Central memory CD4-positive, alpha-beta T cell (primary cell): ENCODE data around the gene NMUR2.

Experiments used
- DNase-seq: peaks from one replicate; pipeline ENCODE4 v3.0.0; 2022
- total RNA-seq, 3 experiments: gene quantifications; one replicate each; lab custom pipeline; 2026; lab: John Stamatoyannopoulos, UW

Gene NMUR2, protein sequence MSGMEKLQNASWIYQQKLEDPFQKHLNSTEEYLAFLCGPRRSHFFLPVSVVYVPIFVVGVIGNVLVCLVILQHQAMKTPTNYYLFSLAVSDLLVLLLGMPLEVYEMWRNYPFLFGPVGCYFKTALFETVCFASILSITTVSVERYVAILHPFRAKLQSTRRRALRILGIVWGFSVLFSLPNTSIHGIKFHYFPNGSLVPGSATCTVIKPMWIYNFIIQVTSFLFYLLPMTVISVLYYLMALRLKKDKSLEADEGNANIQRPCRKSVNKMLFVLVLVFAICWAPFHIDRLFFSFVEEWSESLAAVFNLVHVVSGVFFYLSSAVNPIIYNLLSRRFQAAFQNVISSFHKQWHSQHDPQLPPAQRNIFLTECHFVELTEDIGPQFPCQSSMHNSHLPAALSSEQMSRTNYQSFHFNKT
- total RNA-seq, result 0 reads per million in 3 experiments

DNA sequence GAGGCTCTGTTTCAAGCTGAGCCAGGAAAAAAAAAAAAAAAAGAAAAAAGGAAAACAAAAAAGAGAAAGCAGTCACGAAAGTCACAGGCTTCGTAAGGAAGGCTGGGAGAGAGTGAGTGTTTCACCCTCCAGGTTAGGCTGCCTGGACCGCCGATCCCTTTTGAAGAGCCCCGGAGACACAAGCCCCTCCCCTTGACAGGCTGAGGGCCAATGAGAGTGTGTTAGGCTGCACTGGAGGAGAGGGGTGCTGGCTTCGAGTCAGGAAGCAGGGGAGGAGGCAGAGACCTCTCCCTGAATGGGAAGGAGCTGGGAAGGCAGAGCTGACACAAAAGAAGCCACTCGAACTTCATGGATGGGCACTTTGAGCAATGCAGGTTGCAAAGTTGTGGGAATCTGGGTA is at the start of gene NMUR2:
TSS of gene NMUR2 (minus strand) at position 135 of the 400 bp plus-strand sequence. CDS start 166 bp downstream, outside the sequence.
- no peak for DNase-seq

DNA sequence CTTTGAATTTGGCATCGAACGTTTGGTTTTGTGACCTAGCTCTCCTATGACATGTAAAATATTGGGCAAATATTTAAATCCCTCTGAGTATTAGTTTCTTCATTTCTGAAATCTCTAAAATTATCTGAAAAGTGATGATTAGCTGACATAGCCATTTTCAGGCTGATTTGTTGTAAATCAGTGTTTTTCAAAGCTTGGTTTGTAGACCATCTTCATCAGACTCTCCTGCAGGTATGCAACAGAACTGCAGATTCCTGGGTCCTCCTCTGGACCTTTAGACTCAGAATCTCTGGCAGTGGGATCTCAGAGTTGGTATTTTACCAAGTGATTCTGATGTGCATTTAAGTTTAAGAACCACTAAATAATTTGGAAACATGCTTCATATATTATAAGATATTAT is 38.9 kb upstream of the NMUR2 start:
- DNase-seq, result no peak

DNA sequence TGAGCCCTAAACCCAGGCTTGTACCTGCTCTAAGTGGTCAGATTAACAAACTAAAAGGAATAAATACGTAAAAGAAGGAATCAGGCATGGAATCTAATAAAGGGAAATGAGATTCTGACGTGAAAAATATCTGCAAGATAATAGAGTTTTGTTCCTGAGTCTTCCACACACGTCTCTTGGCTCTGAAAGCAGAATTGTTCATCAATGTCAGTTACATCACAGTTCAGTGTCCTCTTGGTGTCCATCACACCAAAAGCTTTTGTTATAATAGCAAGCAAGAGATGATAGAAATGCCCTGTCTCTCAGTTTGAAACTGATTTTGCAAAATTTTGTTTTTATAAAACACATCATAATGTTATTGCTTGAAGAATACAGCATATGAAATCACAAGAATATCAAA is 34.7 kb upstream of the NMUR2 start:
- no peak for DNase-seq

DNA sequence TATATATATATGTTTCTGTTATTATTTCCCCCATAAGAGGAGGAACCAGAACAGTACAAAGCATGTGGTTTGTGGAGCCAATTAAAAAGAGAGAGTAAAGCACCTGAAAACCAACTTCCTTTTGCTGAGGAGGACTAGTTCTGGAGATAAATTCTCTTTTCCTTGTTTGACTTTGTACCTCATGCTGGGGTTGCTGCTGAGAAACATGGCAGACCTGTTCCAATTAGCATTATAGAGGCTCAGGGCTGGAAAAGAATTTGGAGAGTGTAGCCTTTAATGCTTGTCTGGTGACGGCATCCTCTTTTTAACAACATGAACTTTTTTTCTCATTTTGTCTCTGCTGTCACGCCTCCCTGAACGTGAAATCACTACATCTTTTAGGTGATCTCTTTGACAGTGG is 32.8 kb upstream of the NMUR2 start:
- no peak for DNase-seq

DNA sequence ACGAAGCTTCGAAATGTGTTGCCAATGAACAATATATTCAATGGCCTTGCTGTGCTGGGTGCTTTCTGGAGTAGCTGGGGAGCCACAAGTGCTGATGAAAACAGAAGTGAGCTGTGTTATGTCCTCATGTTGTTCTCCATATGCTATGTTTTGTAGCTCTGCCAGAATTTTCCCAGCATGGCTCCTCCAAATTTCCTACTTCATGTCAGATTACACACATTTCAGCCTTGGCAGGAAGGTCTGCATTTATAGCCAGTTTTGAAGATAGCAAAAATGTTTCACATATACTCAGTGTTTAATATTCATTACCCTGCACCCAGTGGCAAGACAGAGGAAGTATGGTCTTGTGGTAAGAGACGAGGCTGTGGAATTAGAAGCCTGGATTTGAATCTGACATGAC is 22.6 kb upstream of the NMUR2 start:
- no peak for DNase-seq

DNA sequence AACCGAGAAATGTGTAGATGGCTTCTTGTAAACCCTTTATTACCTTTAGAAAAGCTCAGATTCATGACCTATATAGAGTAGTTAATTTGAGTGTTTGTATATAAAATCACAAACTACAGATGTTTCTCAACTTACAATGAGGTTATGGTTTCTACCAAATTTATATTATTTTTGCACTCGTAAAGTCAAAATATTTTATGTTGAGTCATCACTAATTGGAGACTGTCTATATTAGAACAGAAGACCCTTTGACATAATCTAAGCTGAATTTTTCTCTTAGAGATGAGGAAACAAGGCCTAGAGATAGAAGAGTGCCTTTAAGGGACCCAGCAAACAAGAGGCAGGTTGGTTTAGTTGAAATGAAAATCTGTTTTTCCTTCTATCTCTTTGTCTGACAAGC is 20.0 kb upstream of the NMUR2 start:
- DNase-seq, result no peak

DNA sequence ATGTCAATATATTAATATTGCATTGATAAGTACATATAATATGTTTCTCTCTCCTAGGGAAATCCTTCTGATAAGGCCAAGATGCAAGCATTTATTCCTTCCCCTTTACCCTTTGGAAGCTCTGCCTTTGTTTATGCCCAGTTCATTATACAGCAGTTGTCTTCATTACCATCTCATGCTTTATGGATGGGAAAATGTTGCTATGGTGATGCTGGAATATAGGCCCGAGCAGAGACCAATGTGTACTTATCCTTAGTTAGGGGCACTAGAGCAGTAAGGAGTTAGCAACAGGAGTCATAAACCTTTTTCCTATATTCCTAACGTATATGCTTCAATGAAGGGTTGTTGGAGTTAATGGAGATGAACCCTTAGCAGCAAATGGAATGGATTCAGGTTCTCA is 19.4 kb upstream of the NMUR2 start:
- DNase-seq, result no peak

DNA sequence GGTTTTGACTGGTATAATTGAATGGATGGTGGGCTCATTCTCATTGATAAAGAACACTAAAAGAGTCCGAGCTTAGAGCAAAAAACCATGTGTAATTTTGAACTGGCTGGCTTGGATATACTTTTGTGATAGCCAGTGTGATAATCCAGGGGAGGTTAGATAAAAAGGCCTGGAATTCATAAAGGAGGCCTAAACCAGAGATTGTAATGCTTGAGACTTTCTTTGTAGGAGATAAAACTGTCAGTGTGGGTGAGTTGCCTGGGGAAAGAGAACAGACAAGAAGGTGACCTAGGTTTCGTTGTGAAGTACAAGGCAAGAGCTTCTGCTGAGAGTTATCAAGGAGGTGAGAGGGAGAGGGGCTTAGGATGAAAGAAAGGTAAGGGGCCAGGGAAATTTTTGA is 17.0 kb upstream of the NMUR2 start:
- no peak for DNase-seq

DNA sequence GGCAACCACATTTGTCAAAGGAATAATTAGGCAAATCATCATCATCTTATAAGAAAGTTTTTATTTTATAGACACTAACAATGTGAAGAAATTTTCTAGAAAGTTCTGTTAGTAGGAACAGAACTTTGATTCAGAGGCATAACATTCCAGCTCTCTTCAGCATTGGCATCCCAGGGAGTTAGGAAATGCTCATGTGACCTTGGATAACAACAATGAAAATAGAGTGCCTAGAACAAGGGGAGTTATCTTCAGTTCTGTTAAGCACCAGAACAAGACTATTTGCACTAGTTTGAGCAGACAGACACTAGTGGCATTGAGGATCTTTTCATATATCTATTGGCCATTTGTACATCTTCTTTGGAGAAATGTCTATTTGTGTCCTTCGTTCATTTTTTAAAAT is 7.0 kb upstream of the NMUR2 start:
- DNase-seq, result no peak

DNA sequence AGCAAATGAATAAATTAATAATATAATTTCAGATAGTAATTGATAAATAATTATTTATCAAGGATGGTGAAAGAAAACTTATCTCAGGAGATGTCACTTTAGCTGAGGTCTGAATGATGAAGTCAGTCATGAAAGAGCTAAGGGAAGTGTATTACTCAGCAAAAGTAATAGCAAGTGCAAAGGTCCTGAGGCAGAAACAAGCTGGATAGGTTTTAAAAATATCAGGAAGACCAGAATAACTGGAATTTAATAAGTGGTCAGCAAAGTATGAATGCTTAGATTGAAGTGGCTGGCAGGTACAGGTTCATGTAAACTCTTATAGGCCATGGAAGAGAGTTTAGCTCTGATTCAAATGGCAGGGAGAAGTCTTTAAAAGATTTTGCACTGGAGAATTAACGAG is 1.0 kb upstream of the NMUR2 start:
- DNase-seq, result no peak

DNA sequence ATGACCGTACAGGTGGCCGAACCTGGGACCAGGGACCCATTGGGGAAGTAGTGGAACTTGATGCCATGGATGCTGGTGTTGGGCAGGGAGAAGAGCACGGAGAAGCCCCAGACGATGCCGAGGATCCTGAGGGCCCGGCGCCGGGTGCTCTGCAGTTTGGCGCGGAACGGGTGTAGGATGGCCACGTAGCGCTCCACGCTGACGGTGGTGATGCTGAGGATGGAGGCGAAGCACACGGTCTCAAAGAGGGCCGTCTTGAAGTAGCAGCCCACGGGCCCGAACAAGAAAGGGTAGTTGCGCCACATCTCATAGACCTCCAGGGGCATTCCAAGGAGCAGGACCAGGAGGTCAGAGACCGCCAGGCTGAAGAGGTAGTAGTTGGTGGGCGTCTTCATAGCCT is 585 bp downstream of the NMUR2 start:
- DNase-seq, result no peak

DNA sequence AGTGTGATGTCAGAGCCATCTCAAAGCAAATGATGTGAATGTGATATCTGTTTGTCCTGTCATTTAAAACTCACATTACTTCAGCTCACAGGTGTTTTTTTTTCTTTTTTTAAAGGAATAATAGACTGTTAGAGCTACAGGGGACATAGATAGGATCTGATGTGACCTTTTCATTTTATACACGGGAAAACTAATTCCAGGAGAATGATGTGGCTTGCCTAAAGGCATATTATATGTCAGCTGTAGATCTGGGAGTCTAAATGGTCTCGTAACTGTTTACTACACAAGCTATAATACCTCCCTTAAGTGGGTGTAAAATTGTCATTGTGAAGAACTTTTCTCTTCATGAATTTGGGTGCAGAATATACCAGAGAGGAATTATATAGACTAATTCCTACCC is 2.0 kb downstream of the NMUR2 start:
- DNase-seq, result no peak

DNA sequence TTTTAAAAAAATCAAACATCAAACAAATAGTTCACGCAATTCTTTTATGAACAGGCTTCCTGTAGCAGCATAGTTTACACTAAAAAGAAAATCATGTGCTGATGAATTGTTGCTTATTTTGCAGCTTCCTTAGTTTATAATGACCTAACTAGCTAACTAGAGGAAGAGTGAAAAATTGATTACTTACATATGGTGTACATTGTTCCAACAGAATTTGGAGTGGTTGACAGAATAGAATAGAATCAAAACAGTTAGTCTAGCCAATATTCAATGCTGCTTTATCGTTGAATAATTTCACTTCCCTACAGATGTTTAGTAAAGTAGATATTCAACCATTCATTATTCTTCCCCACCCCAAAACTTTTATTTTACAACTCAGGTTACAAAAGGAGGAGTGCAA is 4.2 kb downstream of the NMUR2 start:
- no peak for DNase-seq

DNA sequence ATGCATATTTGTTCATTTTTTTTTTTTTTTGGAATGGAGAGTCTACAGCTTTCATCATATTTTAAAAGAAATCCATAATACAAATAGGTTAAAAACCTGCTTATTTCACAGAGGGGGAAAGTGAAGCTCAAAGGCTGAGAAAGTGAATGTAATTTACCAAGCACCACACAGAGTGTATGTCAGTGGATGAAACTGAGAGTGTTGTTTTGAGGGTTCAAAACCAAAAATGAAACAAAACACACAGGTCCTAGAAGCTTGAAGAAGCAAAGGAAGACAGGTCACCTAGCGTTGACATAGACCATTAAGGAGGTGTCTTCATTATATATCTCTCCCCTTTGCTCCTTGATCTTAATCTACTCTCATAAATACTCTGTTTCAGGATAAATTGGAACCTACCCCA is 7.5 kb downstream of the NMUR2 start:
- DNase-seq, result no peak

DNA sequence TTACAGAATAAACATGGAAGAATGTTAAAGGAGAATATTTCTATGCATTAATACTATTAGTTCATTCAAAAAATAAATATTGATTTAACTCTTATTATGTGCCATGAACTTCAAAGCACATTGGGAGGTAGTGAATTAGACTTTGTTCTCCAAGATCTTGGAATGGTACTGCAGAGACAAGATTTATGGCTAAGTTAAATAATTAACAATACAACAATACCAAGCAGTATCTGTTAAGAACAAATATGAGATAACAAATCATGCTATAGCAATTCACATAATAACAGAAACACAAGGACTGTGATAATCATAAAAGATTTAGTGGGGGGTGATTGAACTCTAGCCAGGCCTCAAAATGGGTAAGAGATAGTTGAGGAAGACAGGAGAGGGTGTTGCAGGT is 11.6 kb downstream of the NMUR2 start:
- no peak for DNase-seq

DNA sequence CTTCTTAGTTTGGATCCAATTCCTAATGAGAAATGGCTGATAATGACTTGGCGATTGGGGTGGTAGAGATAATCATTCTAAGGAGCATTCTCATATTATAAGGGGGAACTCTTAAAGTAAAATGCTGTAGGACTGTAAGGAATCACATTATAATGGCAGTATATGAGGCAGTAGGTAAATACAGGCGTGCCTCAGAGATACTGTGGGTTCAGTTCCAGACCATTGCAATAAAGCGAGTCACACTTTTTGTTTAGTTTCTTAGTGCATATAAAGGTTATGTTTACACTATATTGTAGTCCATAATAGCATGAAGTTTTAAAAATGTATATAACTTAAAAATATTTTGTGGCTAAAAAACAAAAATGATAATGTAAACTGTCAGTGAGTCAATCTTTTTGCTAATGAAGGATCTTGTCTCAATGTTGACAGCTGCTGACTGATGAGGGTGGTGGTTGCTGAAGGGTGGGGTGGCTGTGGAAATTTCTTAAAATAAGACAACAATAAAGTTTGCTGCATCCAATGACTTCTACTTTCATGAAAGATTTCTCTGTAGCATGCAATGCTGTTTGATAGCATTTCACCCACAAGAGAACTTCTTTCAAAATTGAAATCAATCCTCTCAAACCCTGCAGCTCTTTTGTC is 15.8 kb downstream of the NMUR2 start:
- no peak for DNase-seq

DNA sequence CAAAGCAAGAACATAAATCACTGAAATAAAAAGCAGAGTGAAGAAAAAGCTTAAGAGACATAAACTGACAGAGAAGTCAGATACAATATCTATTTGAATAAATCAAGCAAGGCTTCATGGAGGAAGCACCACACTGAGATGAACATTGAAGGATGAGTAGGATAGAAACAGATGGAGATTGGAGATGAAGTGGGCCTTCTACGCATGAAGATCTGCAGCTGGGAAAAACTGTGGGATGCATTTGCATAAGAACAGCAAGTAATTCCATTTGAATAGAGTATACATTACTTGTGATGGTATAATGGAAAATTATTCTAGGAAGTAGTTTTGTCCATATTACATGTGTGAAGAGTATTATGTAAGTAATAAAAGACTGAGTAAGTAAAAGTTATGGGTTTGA is 16.5 kb downstream of the NMUR2 start:
- no peak for DNase-seq

DNA sequence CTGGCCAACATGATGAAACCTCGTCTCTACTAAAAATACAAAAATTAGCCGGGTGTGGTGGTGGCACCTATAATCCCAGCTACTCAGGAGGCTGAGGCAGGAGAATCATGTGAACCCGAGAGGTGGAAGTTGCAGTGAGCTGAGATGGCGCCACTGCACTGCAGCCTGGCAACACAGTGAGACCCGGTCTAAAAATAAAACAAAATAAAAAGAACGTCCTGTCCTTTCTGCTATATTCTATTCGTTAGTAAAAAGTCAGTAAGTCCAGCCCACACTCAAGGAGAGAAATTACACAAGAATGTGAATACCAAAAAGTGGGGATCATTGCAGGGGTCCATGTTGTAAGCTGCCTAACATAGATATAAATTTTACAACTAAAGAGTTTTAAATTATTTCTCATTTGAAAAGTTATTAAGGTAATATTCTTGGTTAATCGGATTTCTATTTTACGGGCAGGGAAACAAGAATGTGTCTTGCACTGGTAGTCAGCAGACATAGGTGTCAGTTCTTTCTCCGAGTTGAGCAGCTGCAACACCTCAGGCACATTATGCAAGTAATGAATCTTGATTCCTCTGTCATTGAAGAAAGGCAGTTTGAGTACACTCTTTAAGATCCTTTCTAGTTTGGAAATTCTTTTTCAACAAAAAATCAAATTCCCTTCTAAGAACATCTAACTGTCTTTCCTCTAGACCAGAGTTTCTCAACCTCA is 24.5 kb downstream of the NMUR2 start:
- no peak for DNase-seq

DNA sequence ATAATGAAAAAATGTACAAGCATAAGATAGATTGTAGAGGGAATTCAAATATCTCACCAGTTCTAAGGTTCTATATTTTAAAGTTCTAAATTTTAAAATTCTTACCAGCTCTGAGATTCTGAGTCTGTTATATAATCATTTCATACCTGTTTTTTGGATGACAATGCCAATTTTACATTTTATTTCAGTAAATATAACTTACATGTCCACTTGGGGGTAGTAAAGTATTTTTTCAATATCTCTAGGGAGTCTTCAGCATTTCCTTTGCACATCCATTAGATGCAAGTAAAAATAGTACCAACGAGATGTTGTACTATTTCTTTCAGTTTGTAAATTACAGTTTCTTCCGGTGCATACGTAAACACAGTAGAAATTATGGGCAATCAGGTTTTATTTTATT is 25.7 kb downstream of the NMUR2 start:
- DNase-seq, result no peak

DNA sequence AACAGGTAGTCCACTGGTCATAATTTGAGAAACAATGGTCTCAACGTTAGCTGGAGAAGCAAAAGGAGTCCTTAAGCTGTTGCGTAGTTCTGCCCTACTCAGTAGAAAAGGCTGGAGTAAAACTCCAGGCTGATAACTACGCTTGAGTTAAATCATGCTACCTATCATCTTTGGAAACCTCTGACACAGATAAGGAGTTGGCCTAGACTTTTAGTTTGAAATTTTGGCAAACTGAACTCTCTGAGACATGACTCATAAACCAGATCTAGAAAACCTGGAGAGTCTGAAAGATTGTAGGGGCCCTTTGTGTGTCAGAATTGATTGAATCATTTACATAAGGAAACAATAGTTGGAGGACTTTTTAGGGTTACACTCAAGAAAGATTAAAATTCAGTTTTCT is 26.3 kb downstream of the NMUR2 start:
- DNase-seq, result no peak

DNA sequence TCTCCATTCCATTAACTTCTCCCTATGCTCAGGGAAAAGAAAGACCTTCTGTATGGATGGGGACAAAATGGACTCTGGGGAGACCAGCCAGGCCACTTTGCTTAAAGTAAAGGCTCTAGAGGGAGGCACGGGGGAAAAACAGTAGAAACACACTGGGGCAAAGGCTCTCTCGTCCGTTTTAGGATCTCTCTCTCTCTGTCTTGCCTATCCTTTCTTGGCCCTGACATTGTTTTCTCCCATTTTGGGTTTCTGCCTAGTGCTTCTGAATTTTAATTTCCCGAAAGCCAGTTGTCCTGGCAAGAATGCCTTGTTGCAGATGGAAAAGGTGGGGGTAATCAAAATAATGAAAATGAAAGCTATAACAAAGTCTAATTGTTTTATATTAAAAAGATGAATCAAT is 28.2 kb downstream of the NMUR2 start:
- no peak for DNase-seq

DNA sequence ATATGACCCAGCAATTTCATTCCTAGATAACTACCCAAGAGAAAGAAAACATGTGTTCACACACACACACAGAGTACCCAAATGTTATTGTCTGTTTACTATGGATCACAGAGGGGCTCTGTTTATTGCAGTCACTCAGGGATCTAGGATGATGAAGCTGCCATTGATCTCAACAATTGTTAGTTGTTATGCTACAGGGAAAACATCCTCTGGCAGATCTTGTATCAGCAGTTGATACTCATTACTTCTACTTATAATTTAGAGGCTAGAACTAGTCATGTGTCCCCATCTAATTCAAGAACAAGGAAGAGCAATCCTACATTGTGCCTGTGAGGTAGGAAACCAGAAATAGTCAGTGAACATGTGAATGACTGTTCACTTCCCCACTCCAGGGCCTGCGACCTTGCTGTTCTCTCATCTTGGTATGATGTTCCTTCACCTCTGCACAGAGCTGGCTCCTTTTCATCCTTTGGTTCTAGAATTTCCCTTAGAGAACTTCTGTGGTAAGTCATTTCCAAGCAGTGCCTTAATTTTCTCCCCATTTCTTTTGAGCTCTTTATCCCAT is 30.3 kb downstream of the NMUR2 start:
- no peak for DNase-seq

DNA sequence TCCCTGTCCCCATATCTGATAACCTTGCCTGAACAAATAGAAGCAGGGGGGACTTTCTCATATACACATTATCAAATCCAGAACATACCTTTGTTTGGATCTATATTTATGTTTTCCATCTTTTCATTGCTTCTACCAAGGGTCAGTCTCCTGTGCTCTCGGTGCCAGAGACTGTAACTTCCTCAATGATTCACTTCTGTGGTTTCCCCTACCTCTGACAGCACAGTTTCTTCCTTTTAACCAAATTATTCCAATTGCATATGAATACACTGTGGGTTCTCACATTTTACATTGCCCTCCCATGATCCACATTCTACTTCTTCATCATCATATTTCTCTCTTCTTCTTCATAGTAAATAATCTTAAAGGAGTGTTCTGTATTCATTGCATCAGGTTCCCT is 32.2 kb downstream of the NMUR2 start:
- DNase-seq, result no peak

DNA sequence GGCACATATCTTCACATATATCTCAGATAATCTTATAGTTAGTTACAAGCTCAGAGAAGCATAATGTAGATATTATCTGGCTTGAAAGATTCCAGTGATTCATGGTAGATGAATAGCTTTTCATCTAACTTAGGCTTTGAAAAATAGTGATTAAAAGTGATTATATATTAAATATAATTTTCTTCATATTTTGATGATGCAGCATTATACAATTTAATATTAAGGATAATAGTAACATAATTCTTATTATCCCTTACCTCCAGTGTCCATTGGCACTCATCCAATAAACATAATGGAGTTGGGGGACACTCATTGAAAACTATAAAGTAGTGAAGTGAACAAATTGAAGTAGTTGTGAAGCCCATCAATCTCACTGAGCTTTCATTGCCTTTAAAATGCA is 35.8 kb downstream of the NMUR2 start:
- DNase-seq, result no peak
